HepG2 (cell line): ENCODE measurements around the gene TRIM25. TPM values are rescaled to one million over a fixed set of nuclear protein-coding genes. Genes with fewer than 3 reads are reported as not detected.
A peak's percentile ranks its signal among the peaks of the same experiment; 100 is the strongest.

Experiments
- BCL3 ChIP-seq: sonication (generic); formaldehyde crosslinking; IDR thresholded peaks from 2 replicates; pipeline ENCODE4 v1.5.1; 2020; ENCODE audit warnings: mild to moderate bottlenecking, missing genetic modification reagents, moderate library complexity
- ETV5 ChIP-seq: IDR thresholded peaks from 2 replicates; pipeline ENCODE4 v1.6.1; 2018; ENCODE audit warnings: missing biosample characterization, missing genetic modification reagents, inconsistent platforms, borderline replicate concordance
- KDM4B ChIP-seq: sonication (generic); formaldehyde crosslinking; IDR thresholded peaks from 2 replicates; pipeline ENCODE4 v1.4.0; 2020; ENCODE audit warnings: missing genetic modification reagents
- REL ChIP-seq: sonication (generic); formaldehyde crosslinking; conservative IDR thresholded peaks from 2 replicates; pipeline ENCODE4 v1.8.0; 2022; ENCODE audit warnings: mild to moderate bottlenecking, missing genetic modification reagents, moderate library complexity
- STAT6 ChIP-seq: sonication (generic); formaldehyde crosslinking; IDR thresholded peaks from 2 replicates; pipeline ENCODE4 v1.4.0; 2020; ENCODE audit warnings: missing genetic modification reagents, mild to moderate bottlenecking, borderline replicate concordance
- TEF ChIP-seq: sonication (generic); formaldehyde crosslinking; IDR thresholded peaks from 2 replicates; pipeline ENCODE4 v1.5.0; 2020; ENCODE audit warnings: missing genetic modification reagents
- TERF1 ChIP-seq: sonication (generic); formaldehyde crosslinking; IDR thresholded peaks from 2 replicates; pipeline ENCODE4 v1.8.0; 2022; ENCODE audit warnings: mild to moderate bottlenecking, missing genetic modification reagents, moderate library complexity
- TMF1 ChIP-seq: sonication (generic); formaldehyde crosslinking; IDR thresholded peaks from 2 replicates; pipeline ENCODE4 v1.8.1; 2022; ENCODE audit warnings: low read depth, missing genetic modification reagents
- USF2 ChIP-seq, 2 experiments: sonication (generic) in 1 of 2; formaldehyde crosslinking in 1 of 2; IDR thresholded peaks; 2 replicates each; pipeline versions ENCODE4 v1.5.1 to v1.6.1; 2011 to 2020; ENCODE audit warnings: borderline replicate concordance in 1 of 2, low read depth in 1 of 2, low read length in 1 of 2, mild to moderate bottlenecking in 1 of 2, missing genetic modification reagents in 1 of 2, moderate library complexity in 1 of 2
- ZNF296 ChIP-seq: sonication (generic); formaldehyde crosslinking; conservative IDR thresholded peaks from 2 replicates; pipeline ENCODE4 v1.5.0; 2020; ENCODE audit warnings: mild to moderate bottlenecking, missing genetic modification reagents
- ZNF768 ChIP-seq: sonication (generic); formaldehyde crosslinking; IDR thresholded peaks from 2 replicates; pipeline ENCODE4 v1.4.0; 2020; ENCODE audit warnings: missing genetic modification reagents
- polyA plus RNA-seq, 8 experiments: library from polyadenylated mRNA; depleted of rRNA in 3 of 8; stranded (reverse) in 7 of 8; unstranded in 1 of 8; fragments of >200 nt; fragmentation: Illumina TruSeq in 4 of 8; extraction: Trizol in 4 of 8; gene quantifications; 2 replicates each; pipeline versions ENCODE4 v1.2.1 to v1.2.3, GENCODE V29; 2011 to 2016; ENCODE audit warnings: low read depth in 4 of 8, missing spikeins in 1 of 8, mixed read lengths in 1 of 8; ENCODE audit not compliant: insufficient read depth in 1 of 8
- total RNA-seq, 5 experiments: library from RNA; depleted of rRNA; stranded (reverse); fragments of >200 nt; fragmentation: Illumina TruSeq; extraction: Trizol; gene quantifications; 2 replicates each; pipeline ENCODE4 v1.2.3, GENCODE V29; 2016; ENCODE audit warnings: low read depth in 1 of 5
- TF ChIP-seq, protein P1 (sequence below): sonication (generic); formaldehyde crosslinking; IDR thresholded peaks from 2 replicates; pipeline ENCODE4 v1.5.0; 2020; ENCODE audit warnings: missing genetic modification reagents
- TF ChIP-seq, protein P2 (sequence below): sonication (generic); formaldehyde crosslinking; IDR thresholded peaks from 2 replicates; pipeline ENCODE4 v1.4.0; 2020; ENCODE audit warnings: missing genetic modification reagents
- TF ChIP-seq, protein P3 (sequence below), 2 experiments: fragments of 450-650 bp in 1 of 2; sonication (generic) in 1 of 2; formaldehyde crosslinking; IDR thresholded peaks; 2 replicates each; pipeline versions ENCODE4 v1.5.0 to v1.8.0; 2020 to 2022; ENCODE audit warnings: mild to moderate bottlenecking in 1 of 2, missing genetic modification reagents in 1 of 2

Gene TRIM25
- total and polyA plus RNA-seq, 2 of the 13 experiments (the other 11 are each of a cell fraction or from before 2014, with no cell fraction given): 30.8 to 42.2 TPM

- TF ChIP-seq STAT6 (CRISPR knock-in tag): no peak
- TF ChIP-seq, protein P1, sequence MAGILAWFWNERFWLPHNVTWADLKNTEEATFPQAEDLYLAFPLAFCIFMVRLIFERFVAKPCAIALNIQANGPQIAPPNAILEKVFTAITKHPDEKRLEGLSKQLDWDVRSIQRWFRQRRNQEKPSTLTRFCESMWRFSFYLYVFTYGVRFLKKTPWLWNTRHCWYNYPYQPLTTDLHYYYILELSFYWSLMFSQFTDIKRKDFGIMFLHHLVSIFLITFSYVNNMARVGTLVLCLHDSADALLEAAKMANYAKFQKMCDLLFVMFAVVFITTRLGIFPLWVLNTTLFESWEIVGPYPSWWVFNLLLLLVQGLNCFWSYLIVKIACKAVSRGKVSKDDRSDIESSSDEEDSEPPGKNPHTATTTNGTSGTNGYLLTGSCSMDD (CRISPR knock-in tag): no peak
- no peak for TF ChIP-seq REL (CRISPR knock-in tag)
- TF ChIP-seq, protein P2, sequence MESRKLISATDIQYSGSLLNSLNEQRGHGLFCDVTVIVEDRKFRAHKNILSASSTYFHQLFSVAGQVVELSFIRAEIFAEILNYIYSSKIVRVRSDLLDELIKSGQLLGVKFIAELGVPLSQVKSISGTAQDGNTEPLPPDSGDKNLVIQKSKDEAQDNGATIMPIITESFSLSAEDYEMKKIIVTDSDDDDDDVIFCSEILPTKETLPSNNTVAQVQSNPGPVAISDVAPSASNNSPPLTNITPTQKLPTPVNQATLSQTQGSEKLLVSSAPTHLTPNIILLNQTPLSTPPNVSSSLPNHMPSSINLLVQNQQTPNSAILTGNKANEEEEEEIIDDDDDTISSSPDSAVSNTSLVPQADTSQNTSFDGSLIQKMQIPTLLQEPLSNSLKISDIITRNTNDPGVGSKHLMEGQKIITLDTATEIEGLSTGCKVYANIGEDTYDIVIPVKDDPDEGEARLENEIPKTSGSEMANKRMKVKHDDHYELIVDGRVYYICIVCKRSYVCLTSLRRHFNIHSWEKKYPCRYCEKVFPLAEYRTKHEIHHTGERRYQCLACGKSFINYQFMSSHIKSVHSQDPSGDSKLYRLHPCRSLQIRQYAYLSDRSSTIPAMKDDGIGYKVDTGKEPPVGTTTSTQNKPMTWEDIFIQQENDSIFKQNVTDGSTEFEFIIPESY (CRISPR knock-in tag): peak; percentile 82
- TF ChIP-seq TEF (CRISPR knock-in tag): no peak
- peak; percentile 51; the same call in 1 of the 2 replicates for TF ChIP-seq ZNF768
- no peak for TF ChIP-seq KDM4B (CRISPR knock-in tag)
- no peak for TF ChIP-seq ETV5 (CRISPR knock-in tag)
- no peak for TF ChIP-seq BCL3 (CRISPR knock-in tag)
- TF ChIP-seq TMF1: no peak
- no peak for TF ChIP-seq USF2 (IDR thresholded peaks at IDR 0.05; ENCODE audit: low read depth, low read length)
- TF ChIP-seq USF2 (CRISPR knock-in tag; IDR thresholded peaks at IDR 0.05; ENCODE audit: borderline replicate concordance): no peak
- TF ChIP-seq, protein P3, sequence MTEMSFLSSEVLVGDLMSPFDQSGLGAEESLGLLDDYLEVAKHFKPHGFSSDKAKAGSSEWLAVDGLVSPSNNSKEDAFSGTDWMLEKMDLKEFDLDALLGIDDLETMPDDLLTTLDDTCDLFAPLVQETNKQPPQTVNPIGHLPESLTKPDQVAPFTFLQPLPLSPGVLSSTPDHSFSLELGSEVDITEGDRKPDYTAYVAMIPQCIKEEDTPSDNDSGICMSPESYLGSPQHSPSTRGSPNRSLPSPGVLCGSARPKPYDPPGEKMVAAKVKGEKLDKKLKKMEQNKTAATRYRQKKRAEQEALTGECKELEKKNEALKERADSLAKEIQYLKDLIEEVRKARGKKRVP (CRISPR knock-in tag; IDR thresholded peaks at IDR 0.05): no peak
- no peak for TF ChIP-seq TERF1
- TF ChIP-seq ZNF296 (CRISPR knock-in tag): no peak
These were observed 22.1 kb downstream of the TRIM25 start (continued) for GRCh38 chr17:56891751-56892150.
